A549 treated with Hydrocortisone at 1 μM for 4 hours (cell line): ENCODE results near the gene ZNF346. TPM values are rescaled to one million over a fixed set of nuclear protein-coding genes. Genes with fewer than 3 reads are reported as not detected.

Experiments used
- total RNA-seq: library from RNA; stranded (reverse); fragments of 200-300 nt; extraction: Qiagen RNA extraction; gene quantifications from 5 replicates; pipeline ENCODE4 v1.2.3, GENCODE V29; 2022

Gene ZNF346, protein sequence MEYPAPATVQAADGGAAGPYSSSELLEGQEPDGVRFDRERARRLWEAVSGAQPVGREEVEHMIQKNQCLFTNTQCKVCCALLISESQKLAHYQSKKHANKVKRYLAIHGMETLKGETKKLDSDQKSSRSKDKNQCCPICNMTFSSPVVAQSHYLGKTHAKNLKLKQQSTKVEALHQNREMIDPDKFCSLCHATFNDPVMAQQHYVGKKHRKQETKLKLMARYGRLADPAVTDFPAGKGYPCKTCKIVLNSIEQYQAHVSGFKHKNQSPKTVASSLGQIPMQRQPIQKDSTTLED
- 8.1 to 10.7 TPM (median 9.9 TPM) in 5 replicates for total RNA-seq

DNA sequence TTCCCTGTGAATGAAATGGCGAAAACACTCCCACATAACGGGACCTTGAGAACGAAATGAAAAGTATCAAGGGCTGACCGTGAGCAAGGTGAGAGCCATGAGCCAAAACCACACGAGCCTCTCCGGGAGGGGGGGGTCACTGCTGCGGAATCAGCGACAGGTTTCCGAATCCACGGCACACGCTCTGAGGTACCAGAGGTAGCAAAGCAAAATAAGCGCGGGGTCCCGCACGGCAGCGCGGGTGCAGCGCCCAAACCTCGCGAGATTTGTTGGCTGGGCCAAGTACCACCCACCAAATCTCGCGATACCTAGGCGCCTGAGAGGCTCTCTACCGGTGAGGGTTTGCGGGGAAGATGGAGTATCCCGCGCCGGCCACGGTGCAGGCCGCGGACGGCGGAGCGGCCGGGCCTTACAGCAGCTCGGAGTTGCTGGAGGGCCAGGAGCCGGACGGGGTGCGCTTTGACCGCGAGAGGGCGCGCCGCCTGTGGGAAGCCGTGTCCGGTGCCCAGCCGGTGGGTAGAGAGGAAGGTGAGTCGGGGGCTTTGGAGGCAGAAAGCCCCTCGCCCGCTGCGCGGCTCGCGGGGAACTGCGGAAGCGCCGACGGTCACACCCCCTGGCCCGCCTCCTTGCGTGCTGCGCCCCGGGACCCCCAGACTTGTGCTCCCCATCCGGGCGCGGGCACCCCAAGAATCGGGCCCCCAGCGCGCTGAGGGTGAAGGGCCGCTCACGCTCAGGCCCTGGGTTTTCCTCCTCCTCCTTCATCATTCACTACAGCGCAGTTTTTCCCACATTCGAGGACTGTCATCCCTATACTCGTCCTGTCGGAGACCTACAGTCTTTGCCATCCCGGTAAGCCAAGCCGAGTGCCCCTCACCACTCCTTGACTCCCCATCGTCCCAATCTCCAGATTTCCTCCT lies at the start of gene ZNF346:
Gene ZNF346 (plus strand): TSS at position 311 of the 917 bp plus-strand sequence. CDS start 43 bp downstream, at position 354.

DNA sequence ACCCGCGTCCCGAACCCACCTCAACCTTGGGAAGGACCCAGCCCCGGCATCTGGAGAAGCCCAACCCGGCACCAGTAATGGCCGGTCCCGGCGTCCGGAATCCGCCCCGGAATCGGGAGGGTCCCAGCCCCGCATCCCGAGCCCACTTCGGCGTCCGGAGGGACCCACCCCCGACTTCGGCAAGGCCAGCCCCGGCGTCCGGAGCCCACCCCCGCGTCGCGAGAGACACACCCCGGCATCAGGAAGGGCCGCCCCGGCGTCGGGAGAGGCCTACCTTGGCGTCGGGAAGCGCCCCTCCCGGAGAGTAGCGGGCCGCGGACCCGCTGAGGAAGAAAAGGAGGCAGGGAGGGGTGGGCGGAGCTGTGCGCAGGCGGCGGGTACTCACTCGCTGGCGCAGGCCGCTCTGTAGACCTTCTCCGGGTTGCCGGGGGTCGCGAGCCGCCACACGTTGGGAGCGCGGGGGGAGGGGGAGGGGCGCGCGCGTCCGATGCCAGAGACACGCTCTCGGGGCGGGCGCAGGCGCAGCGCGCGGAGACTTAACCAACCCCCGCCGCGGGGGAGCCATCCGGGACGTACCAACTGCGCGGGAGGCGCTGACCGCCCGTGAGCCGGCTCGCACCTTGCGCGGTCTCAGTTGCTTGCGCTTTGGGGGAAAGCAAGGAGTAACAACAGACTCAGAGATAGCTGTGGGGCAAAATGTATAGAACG lies 16.1 kb upstream of the ZNF346 start, which contains the start of gene UIMC1:
Gene UIMC1 (minus strand): TSS at position 515 of the 708 bp plus-strand sequence. CDS start 24,164 bp downstream, outside the sequence.

DNA sequence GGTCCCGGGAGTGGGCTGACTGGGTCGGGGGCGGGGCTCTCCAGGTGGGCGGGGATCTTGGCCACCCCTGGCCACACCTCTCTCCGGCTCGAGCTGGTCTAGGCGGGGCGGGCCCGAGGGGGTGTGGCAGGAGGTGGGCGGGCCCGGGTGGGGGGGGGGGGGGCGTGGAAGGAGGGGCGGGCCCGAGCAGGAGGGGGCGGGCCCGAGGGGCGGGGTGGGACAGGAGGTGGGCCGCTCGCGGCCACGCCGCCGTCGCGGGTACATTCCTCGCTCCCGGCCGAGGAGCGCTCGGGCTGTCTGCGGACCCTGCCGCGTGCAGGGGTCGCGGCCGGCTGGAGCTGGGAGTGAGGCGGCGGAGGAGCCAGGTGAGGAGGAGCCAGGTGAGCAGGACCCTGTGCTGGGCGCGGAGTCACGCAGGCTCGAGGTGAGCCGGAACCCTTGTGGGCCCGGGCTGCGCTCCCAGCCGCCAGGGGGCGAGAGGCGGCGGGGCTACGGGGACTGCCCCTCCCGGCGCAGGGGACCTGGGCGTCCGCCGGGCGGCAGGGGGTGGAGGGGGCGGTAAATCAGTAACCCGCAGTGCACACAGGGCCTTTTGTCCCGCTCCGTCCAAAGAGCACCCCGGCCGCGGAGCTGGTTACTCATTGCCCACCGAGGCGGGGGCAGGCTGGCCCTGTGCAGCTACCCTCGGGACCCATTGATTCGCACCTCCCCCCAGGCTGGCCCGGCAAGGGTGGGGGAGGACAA lies 64.3 kb downstream of the ZNF346 start, which contains the start of gene FGFR4:
Gene FGFR4 (plus strand): TSS at position 262 of the 744 bp plus-strand sequence. CDS start 2,688 bp downstream, outside the sequence.

Other genes with a start within 250 kb of the ZNF346 start
- gene UNC5A, start 212.1 kb upstream of the ZNF346 start, total RNA-seq = 0.39 to 0.78 TPM (median 0.55 TPM) in 5 replicates
- 0.05 to 0.18 TPM (median 0.10 TPM) in 3 of 5 replicates, not detected in the others for gene HK3, start 123.3 kb upstream of the ZNF346 start, total RNA-seq
- gene UIMC1, start 15.9 kb upstream of the ZNF346 start, total RNA-seq = 40.0 to 46.4 TPM (median 42.7 TPM) in 5 replicates
- gene FGFR4, start 64.2 kb downstream of the ZNF346 start, total RNA-seq = 18.9 to 22.4 TPM (median 21.7 TPM) in 5 replicates
- 17.1 to 25.5 TPM (median 19.8 TPM) in 5 replicates for gene NSD1, start 111.1 kb downstream of the ZNF346 start, total RNA-seq